Measurements from ENCODE around the gene AMT.
"Not testable (repeated sequence)": the region's sequence is repeated elsewhere in the genome, so short reads cannot be mapped to it uniquely, and the experiment has no call there.

The AMT gene

GRCh38 chr3:49391310-49391709 lies 31.0 kb downstream of the AMT start:
- FAIRE-seq; DNase-seq (ENCODE audit: low spot score): not testable (repeated sequence)

- no peak for DNase-seq (ENCODE audit: low spot score)
- no peak for FAIRE-seq
These were observed 33.0 kb downstream of the AMT start for GRCh38 chr3:49389297-49389696.

- no peak for FAIRE-seq
- DNase-seq (ENCODE audit: low spot score), result no peak
These were observed 33.9 kb downstream of the AMT start for GRCh38 chr3:49388289-49388820.

- no peak for DNase-seq (ENCODE audit: low spot score)
- no peak for FAIRE-seq
These were observed 34.6 kb downstream of the AMT start for GRCh38 chr3:49387721-49388120.

GRCh38 chr3:49386056-49386756 lies 36.1 kb downstream of the AMT start:
- no peak for FAIRE-seq
- no peak for DNase-seq (ENCODE audit: low spot score)

- FAIRE-seq, result no peak
- no peak for DNase-seq (ENCODE audit: low spot score)
These were observed 36.7 kb downstream of the AMT start for GRCh38 chr3:49385617-49386016.

- no peak for FAIRE-seq
- no peak for DNase-seq (ENCODE audit: low spot score)
These were observed 38.9 kb downstream of the AMT start for GRCh38 chr3:49383387-49383786.

GRCh38 chr3:49378249-49378895 lies 43.9 kb downstream of the AMT start:
- peak; percentile 5 for FAIRE-seq
- no peak for DNase-seq (ENCODE audit: low spot score)

GRCh38 chr3:49377483-49377882 lies 44.8 kb downstream of the AMT start:
- FAIRE-seq (peak; percentile 66), DNase-seq (ENCODE audit: low spot score) (peak; percentile 58)

- FAIRE-seq (no peak), DNase-seq (ENCODE audit: low spot score) (no peak)
These were observed 50.3 kb downstream of the AMT start for GRCh38 chr3:49371946-49372345.

- FAIRE-seq, result no peak
- no peak for DNase-seq (ENCODE audit: low spot score)
These were observed 51.5 kb downstream of the AMT start for GRCh38 chr3:49370585-49371290.

Measured in urothelium cell line (cell line).